Glomerular visceral epithelial cell (primary cell): ENCODE results near the gene ANKRD13B.

ENCODE experiments used
- DNase-seq: peaks from one replicate; pipeline ENCODE4 v3.0.0-alpha.2; 2016; ENCODE audit errors: extremely low spot score

Gene ANKRD13B

GRCh38 chr17:29616300-29617048 lies 23.5 kb downstream of the ANKRD13B start:
- no peak for DNase-seq

GRCh38 chr17:29617125-29617480 lies 24.2 kb downstream of the ANKRD13B start:
- no peak for DNase-seq

- DNase-seq, result peak; percentile 40
Measured at GRCh38 chr17:29617481-29618271, 24.7 kb downstream of the ANKRD13B start.

GRCh38 chr17:29618272-29619065 lies 25.5 kb downstream of the ANKRD13B start:
- no peak for DNase-seq

- no peak for DNase-seq
Measured at GRCh38 chr17:29619251-29619650, 26.3 kb downstream of the ANKRD13B start.

- DNase-seq, result peak; percentile 31
Measured at GRCh38 chr17:29620271-29620670, 27.3 kb downstream of the ANKRD13B start.

- no peak for DNase-seq
Measured at GRCh38 chr17:29620779-29621500, 28.0 kb downstream of the ANKRD13B start.

GRCh38 chr17:29621751-29622194 lies 28.8 kb downstream of the ANKRD13B start:
- peak; percentile 70 for DNase-seq

GRCh38 chr17:29622337-29623282 lies 29.7 kb downstream of the ANKRD13B start, which contains the start of gene CORO6:
TSS of gene CORO6 (minus strand) at chr17:29622912. CDS start at chr17:29621421, 1,491 bp downstream.
- peak; percentile 55 for DNase-seq

- no peak for DNase-seq
Measured at GRCh38 chr17:29623283-29623647, 30.3 kb downstream of the ANKRD13B start.

- DNase-seq, result no peak
Measured at GRCh38 chr17:29624586-29624985, 31.7 kb downstream of the ANKRD13B start.

- no peak for DNase-seq
Measured at GRCh38 chr17:29625037-29625750, 32.3 kb downstream of the ANKRD13B start.

- DNase-seq, result no peak
Measured at GRCh38 chr17:29627951-29628350, 35.0 kb downstream of the ANKRD13B start.

- no peak for DNase-seq
Measured at GRCh38 chr17:29628644-29629043, 35.7 kb downstream of the ANKRD13B start.

GRCh38 chr17:29629839-29630238 lies 36.9 kb downstream of the ANKRD13B start:
- DNase-seq, result no peak

- no peak for DNase-seq
Measured at GRCh38 chr17:29630630-29631193, 37.8 kb downstream of the ANKRD13B start.

- DNase-seq, result no peak
Measured at GRCh38 chr17:29633886-29634285, 41.0 kb downstream of the ANKRD13B start.

GRCh38 chr17:29640413-29640812 lies 47.5 kb downstream of the ANKRD13B start:
- DNase-seq, result no peak

- no peak for DNase-seq
Measured at GRCh38 chr17:29640981-29641642, 48.2 kb downstream of the ANKRD13B start.
